NCI-H2029 (cell line): Measurements from ENCODE around the gene DOLK.

ENCODE experiments used
- DNase-seq: peaks from one replicate; lab custom pipeline; 2025; lab: John Stamatoyannopoulos, UW

Gene DOLK

DNA sequence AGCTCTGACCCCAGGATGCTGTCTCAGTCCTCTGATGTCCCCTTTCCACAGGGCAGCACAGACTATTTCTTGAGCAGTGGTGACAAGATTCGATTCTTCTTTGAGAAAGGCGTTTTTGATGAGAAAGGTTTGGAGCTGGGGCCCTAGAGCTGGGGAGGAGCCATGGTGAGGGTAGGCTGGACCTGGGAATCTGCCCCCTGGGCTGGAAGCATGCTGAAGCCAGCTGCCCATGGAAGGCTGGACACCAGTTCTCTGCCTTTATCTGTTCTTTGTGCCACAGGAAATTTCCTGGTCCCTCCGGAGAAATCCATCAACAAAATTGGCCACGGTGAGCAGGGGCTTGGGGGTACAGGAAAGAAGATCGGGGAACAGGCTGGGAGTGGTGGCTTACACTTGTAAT, 13.7 kb downstream of the DOLK start:
- DNase-seq, result no peak

DNA sequence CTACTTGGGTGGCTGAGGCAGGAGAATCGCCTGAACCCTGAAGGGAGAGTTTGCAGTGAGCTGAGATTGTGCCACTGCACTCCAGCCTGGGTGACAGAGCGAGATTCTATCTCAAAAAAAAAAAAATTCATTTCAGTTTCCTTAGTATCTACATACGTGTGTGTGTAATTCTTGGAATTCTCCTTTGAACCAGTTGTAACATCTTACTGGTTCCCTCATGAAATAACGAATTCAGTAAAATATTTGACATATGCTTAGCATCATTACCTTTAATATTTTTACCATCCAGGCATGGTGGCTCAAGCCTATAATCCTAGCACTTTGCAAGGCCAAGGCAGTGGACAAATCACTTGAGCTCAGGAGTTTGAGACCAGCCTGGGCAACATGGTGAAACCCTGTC, 17.8 kb downstream of the DOLK start:
- DNase-seq, result no peak

DNA sequence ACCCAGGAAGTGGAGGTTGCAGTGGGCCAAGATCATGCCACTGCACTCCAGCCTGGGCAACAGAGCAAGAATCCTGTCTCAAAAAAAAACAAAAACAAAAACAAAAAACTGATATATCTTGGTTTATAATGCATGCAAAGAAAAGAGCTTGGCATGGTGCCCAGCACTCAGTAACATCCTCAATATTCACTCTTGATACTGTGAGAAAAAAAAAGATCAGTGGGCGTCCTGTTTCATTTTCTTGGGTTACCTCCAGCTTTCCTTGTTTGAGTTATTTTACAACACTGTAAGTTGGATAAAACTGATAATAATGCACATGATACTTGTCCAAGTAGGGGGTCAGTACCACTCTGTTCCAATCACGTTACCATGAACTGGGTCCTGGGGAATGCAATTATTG, 18.8 kb downstream of the DOLK start:
- DNase-seq, result no peak

DNA sequence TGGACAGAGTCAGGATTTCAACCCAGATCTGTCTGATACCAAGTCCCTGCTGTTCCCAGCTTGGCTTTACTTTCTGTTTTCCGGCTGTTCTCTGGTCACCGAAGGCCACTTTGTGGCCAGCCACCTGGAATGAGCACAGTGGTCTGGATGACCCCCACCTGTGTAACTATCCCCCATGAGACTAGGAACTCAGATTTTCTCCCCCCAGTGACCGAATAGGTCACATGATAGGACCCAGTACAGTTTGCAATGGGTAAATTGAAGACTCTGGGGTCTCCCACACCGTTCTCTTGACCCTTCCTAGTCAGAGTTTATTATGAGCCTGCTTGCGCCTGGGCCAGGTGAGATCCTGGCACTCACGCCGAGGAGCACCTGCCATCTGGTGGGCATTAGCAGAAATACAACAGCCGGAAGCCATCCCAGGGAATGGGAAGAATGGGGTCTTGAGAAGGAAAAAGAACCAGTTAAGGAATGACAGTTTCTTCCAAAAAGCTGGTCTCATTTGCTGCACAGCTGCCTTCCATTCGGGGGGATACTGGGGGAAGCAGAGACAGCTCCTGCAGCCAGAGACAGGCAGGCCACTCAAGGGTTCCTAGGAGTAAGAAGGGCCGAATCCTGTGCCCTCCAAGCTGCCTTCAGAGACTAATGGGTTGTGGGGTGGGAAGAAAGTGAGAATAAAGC, 19.5 kb downstream of the DOLK start:
- peak; percentile 31 for DNase-seq

DNA sequence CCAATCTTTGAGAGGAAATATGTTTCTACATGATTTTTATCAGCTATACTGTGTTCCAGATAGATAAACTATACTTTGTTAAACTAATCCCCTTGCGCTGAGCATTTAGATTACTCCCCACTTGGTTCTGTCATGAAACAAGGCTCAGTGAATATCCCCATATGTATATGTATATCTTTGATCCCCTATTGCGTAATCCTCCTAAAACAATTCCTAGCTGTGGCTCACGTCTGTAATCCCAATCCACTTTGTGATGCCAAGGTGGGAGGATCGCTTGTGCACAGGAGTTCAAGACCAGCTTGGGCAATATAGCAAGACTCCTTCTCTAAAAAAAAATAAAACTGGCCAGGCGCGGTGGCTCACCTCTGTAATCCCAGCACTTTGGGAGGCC, 23.9 kb downstream of the DOLK start:
- no peak for DNase-seq

DNA sequence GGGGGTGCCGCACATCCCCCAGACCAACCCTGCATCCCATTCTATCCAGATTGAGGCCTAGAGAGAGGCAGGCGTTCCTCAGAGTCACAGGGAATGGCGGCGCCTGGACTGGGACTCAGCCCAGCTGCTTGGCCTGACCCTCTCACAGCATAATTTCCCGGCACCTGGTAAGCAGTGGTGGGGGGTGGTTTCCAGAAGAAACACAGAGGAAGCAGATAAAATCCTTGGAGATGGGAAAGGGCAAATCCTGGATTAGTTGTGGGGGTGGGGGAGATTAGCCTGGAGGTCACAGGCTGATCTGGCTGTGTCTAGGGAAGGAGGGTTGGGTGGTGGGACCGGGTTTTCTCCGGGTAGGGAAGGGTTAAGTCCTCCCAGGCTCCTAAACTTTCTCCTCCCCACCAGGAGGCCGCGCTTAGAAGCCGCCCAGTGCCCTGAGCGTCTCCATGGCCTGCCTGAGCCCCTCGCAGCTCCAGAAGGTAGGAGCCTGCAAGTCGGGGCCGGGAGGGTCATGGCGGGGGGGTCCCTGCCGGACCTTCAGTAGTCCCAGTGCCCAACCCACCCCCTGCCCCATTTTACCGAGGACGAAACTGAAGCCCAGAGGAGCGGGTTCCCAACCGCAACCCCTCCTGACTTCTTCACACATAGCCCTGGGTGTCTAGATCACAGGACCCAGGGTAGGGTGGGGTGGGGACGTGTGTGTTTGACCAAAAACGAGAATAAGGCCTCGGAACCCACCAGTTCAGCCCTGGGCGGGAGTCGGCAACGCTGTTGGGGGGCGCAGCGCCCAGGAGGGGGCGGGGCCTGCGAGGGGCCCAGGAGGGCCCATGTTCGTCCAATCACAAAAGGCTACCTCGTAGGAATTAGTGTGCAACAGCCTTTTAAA, 25.3 kb downstream of the DOLK start:
- DNase-seq, result peak; percentile 14

DNA sequence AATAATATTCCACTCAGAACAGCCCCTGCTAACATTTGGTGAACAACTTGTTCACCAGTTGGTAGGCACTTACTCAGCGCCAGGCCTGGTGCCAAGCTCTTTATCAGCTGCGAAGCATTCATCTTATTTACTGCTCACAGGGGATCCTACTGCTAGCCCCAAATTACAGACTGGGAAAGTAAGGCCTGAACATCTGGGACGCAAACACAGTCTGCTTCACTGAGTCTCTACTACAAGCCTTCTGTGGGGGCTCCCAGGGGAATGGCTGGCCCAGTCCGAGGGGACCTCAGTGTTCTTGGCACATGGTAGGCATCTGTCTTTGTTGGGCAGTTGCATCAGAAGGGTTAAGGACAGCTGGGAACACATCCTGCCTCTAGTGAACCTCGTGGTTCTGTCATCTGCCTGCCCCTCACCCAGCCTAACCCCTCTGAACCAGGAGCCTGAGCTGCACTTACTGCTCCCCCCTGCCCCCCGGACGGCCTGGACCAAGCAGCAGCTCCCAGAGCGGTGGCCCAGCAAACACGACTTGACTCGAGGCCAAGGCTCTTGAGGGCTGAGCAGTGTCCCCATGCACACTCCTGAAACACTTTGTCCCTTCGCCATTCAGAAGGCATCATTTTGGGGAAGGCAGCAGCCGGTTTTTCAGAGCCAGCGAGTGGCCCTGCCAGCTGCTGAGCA, 26.9 kb downstream of the DOLK start, which contains the start of gene PHYHD1:
Gene PHYHD1 (plus strand): TSS at position 602 of the 678 bp plus-strand sequence. CDS start 1,342 bp downstream, outside the sequence.
- DNase-seq, result peak; percentile 89

DNA sequence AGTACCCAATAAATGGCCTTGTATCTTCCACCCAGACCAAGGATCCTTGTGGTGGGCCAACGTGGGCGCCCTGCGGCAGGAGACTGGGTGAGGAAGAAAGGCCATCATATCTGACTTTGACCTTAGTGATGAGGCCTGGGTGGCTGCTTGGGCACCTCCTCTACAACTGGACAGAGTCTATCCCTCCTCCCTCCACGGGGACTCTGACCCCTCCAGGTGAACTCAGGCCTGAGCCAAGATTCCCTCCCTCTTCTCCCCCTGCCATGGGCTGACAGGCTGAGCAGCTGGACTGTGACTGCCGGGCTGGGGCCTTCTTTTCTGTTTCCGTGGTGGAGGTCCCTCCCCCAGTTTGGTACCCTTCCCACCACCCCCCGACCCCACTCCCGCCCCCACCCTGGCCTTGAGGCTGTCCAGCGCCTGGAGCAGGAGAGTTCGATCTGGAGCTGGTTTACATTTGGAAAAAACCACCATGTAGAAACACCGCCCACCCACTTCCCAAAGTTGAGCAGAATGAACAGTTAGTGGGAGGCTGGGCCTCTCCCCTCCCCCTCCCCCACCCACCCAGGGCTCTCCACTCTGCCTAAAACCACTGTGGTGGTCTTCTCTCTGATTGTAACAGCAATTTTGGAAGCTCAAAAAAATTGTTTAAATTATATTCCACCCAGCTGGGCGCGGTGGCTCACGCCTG, 27.9 kb downstream of the DOLK start:
- DNase-seq, result no peak

DNA sequence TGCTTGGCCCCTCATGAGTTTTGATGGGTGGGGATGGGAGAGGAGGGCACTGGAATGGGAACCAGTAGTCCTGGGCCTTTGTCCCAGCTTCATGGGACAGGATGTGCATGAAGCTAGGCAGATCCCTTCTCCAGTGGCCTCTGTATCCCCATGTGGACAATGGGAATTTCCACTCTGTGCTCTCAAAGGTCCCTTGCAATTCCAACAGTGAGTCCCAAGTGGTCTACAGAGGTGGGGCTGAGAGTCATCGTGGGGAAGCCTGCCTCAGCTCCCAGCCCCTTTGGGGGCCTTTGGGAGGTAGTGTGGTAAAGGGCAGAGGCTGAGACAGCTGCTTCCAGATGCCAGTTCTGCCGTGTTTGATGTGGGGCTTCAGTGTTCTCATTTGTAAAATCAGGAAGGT, 28.5 kb downstream of the DOLK start:
- DNase-seq, result no peak

DNA sequence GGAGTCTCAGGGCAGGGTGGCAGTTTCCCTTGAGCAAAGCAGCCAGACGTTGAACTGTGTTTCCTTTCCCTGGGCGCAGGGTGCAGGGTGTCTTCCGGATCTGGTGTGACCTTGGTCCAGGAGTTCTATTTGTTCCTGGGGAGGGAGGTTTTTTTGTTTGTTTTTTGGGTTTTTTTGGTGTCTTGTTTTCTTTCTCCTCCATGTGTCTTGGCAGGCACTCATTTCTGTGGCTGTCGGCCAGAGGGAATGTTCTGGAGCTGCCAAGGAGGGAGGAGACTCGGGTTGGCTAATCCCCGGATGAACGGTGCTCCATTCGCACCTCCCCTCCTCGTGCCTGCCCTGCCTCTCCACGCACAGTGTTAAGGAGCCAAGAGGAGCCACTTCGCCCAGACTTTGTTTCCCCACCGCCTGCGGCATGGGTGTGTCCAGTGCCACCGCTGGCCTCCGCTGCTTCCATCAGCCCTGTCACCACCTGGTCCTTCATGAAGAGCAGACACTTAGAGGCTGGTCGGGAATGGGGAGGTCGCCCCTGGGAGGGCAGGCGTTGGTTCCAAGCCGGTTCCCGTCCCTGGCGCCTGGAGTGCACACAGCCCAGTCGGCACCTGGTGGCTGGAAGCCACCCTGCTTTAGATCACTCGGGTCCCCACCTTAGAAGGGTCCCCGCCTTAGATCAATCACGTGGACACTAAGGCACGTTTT, 30.1 kb downstream of the DOLK start:
- DNase-seq, result peak; percentile 83

DNA sequence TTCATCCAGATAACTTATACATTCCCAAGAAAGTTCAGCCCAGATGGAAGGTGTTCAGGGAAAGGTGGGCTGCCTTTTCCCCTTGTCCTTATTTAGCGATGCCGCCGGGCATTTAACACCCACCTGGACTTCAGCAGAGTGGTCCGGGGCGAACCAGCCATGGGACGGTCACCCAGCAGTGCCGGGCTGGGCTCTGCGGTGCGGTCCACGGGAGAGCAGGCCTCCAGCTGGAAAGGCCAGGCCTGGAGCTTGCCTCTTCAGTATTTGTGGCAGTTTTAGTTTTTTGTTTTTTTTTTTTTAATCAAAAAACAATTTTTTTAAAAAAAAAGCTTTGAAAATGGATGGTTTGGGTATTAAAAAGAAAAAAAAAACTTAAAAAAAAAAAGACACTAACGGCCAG, 30.7 kb downstream of the DOLK start:
- no peak for DNase-seq

DNA sequence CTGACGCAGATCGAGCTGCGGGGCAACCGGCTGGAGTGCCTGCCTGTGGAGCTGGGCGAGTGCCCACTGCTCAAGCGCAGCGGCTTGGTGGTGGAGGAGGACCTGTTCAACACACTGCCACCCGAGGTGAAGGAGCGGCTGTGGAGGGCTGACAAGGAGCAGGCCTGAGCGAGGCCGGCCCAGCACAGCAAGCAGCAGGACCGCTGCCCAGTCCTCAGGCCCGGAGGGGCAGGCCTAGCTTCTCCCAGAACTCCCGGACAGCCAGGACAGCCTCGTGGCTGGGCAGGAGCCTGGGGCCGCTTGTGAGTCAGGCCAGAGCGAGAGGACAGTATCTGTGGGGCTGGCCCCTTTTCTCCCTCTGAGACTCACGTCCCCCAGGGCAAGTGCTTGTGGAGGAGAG, 31.2 kb downstream of the DOLK start:
- no peak for DNase-seq

DNA sequence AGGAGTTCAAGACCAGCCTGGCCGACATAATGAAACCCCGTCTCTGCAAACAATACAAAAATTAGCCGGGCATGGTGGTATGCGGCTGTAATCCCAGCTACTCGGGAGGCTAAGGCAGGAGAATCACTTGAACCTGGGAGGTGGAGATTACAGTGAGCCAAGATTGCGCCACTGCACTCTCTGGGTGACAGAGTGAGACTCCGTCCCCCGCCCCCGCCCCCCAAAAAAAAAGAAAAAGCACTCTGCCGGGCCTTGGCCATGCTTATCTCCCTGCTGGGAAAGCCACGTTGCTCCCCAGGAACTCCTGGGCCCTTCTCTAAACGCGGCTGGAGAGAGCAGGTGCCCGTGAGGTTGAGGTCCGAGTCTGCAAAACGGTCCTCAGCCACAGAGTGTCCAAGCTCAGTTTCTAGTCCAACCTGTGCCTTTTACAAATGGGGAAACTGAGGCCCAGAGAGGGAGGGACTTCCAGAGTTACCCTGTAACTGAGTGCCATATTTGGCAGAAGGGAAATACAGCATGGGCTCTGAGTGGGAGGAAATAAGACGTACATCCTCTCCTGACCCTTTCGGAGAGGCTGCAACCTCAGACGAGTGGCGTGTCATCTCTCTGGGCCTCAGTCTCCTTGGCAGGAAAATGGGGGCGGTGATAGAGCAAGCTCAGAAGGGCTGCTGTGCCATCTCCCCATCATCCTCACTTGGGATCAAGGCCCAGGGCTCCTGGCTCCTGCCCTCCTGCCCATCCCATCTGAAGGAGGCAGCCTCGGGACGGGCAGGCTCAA, 33.2 kb downstream of the DOLK start:
- no peak for DNase-seq

DNA sequence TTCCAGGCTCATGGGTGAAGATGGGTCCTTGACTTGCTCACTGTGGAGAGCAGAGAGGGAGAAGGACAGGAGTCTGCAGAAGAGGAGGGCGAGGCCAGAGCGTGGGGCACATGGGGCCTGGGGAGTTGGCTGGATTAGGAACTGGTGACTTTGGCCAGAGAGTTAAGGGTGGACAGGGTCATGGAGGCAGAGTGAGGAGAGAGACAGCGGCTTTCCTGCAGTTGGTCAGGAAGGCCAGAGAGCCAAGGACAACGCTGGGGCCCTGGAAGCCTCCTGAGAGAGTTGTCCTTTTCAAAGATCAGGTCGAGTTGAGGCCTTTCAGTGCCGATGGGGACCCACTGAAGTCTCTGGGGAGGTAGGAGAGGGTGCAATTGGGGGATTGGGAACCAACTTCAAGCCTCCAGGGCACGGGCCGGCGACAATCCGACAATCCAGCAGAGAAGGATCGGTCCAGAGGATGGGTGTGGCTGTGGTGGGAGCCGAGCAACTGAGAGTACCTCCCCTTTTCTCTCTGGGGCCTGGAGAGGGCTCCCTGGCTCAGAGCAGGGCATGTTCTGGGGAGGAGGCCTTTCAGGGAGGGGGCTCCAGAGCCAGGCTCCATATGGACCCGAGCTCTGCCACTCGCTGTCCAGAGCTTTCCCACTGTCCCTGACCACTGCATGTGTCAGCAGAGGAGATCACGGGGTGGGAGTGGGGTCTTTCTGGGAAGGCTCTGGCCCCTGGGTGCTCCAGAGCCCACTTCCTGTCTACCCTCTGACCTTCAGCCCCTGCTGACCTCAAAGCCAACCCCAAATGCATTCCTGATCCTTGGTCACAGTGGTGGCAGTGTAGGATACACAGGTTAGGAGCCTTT, 34.1 kb downstream of the DOLK start:
- no peak for DNase-seq

DNA sequence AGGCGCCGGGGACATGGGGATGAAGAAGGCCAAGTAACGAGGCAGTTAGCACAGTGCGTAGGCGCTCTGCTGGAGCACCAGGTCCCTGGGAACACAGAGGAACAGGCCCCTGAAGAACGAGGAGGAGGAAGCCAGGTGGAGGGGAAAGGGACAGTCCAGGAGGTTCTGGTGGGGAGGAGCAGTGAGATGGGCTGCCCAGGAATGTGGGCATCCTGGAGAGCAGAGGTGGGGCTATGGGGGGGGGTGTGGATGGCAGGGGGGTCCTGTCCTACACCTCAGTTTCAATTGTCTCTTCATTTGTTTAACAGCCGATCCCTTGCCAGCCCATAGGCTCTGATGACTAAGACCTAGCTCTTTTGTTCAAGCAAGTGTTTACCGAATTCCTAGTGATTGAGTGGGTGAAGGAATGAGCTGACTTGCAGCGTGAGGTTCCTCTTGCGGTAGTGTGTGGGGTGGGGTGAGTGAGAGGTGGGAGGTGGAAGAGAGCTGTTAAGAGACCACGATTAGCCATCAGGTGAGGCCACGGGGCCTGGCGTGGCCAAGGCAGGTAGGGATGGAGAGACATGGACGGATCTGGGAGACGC, 35.0 kb downstream of the DOLK start:
- no peak for DNase-seq

DNA sequence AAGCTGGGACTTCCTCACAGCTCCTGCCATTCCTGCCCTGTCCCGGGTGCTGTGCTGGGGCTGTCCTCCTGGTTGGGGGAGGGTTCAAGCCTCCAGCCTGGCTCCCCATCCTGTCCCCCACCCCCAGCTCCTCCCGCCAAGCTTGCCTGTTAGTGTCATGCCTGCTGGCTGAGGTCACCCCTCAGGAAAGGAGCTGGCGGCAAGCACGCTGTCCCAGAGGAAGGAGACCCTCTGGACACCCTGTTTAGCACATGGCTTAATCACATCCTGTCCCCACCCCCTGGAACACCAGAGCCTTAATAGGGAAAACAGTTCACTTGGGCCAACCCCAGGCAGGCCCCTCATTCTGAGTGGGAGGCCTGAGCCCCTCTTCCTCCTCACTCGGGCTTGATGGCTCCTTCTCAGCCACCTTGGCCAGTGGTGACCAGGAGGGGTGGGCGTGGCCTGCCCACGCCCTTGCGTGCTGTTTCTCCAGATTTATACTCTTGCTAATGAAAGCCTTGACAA, 35.8 kb downstream of the DOLK start:
- DNase-seq, result no peak

DNA sequence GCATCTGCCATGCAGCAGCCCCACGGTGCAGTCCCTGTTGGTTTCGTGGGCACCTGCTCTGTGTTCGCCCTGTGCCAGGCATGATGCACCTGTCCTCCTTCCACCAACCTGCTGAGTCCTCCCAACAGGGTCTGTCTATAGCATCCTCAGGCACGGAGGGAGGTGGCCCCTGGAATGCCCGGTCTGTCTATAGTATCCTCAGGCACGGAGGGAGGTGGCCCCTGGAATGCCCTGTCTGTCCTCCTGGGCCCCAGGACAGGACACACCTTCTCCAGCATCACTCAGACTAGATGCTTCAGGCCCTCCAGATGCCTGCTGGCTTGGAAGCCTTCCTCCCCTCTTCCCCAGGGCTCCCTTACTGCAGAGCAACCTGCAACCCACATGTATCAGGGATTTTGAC, 36.5 kb downstream of the DOLK start:
- no peak for DNase-seq

DNA sequence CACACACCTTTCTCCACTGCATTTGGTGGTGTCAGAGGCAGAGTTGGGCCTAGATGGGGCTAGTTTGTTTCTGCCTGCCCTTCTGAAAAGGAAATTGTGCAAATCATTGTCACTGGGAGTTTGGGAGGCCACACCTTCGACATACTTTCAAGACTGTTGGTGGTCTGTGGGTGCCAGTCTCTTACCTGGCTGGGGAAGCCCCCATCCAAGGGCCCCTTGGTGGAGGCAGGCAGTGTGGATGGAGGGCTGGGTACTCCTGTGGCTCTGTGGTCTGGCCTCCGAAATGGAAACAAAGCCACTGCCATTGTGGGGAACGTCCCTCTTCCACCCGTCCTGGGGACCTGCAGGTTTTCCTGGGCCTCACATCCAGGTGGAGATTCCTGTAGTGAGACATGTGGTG, 37.5 kb downstream of the DOLK start:
- DNase-seq, result no peak

DNA sequence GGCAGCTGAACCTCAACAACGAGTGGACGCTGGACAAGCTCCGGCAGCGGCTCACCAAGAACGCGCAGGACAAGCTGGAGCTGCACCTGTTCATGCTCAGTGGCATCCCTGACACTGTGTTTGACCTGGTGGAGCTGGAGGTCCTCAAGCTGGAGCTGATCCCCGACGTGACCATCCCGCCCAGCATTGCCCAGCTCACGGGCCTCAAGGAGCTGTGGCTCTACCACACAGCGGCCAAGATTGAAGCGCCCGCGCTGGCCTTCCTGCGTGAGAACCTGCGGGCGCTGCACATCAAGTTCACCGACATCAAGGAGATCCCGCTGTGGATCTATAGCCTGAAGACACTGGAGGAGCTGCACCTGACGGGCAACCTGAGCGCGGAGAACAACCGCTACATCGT, 39.0 kb downstream of the DOLK start:
- no peak for DNase-seq
